Measurements from ENCODE around the gene POLR2E. TPM values are rescaled to one million over a fixed set of nuclear protein-coding genes. Genes with fewer than 3 reads are reported as not detected.

Gene POLR2E
- total and polyA plus RNA-seq, 10 of the 15 experiments (the other 5 are each of a cell fraction or from before 2014, with no cell fraction given) = 4.0 to 487 (median 200) TPM

GRCh38 chr19:1103708-1104310, 8.6 kb upstream of the POLR2E start, which contains the start of gene GPX4 (continued):
- TF ChIP-seq, protein P1, sequence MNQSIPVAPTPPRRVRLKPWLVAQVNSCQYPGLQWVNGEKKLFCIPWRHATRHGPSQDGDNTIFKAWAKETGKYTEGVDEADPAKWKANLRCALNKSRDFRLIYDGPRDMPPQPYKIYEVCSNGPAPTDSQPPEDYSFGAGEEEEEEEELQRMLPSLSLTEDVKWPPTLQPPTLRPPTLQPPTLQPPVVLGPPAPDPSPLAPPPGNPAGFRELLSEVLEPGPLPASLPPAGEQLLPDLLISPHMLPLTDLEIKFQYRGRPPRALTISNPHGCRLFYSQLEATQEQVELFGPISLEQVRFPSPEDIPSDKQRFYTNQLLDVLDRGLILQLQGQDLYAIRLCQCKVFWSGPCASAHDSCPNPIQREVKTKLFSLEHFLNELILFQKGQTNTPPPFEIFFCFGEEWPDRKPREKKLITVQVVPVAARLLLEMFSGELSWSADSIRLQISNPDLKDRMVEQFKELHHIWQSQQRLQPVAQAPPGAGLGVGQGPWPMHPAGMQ (IDR thresholded peaks at IDR 0.05; ENCODE audit: borderline replicate concordance) = no peak
- TF ChIP-seq PAX5 (IDR thresholded peaks at IDR 0.05; ENCODE audit: borderline replicate concordance, low read depth, low read length) = no peak
- TF ChIP-seq MEF2A (IDR thresholded peaks at IDR 0.05; ENCODE audit: insufficient read depth, low read depth, low read length) = no peak
- no peak for TF ChIP-seq WRNIP1 (IDR thresholded peaks at IDR 0.05; ENCODE audit: borderline replicate concordance, low read depth, low read length)
- TF ChIP-seq KAT2A (conservative IDR thresholded peaks at IDR 0.05; ENCODE audit: control insufficient read depth, low read depth, low read length) = no peak
- no peak for TF ChIP-seq BMI1 (IDR thresholded peaks at IDR 0.05; ENCODE audit: borderline replicate concordance)
- no peak for TF ChIP-seq ZBED1 (IDR thresholded peaks at IDR 0.05; ENCODE audit: borderline replicate concordance)
- TF ChIP-seq, protein P2, sequence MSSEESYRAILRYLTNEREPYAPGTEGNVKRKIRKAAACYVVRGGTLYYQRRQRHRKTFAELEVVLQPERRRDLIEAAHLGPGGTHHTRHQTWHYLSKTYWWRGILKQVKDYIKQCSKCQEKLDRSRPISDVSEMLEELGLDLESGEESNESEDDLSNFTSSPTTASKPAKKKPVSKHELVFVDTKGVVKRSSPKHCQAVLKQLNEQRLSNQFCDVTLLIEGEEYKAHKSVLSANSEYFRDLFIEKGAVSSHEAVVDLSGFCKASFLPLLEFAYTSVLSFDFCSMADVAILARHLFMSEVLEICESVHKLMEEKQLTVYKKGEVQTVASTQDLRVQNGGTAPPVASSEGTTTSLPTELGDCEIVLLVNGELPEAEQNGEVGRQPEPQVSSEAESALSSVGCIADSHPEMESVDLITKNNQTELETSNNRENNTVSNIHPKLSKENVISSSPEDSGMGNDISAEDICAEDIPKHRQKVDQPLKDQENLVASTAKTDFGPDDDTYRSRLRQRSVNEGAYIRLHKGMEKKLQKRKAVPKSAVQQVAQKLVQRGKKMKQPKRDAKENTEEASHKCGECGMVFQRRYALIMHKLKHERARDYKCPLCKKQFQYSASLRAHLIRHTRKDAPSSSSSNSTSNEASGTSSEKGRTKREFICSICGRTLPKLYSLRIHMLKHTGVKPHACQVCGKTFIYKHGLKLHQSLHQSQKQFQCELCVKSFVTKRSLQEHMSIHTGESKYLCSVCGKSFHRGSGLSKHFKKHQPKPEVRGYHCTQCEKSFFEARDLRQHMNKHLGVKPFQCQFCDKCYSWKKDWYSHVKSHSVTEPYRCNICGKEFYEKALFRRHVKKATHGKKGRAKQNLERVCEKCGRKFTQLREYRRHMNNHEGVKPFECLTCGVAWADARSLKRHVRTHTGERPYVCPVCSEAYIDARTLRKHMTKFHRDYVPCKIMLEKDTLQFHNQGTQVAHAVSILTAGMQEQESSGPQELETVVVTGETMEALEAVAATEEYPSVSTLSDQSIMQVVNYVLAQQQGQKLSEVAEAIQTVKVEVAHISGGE (CRISPR knock-in tag; IDR thresholded peaks at IDR 0.05) = no peak
- no peak for TF ChIP-seq CHD4 (IDR thresholded peaks at IDR 0.05)
- TF ChIP-seq, protein P3, sequence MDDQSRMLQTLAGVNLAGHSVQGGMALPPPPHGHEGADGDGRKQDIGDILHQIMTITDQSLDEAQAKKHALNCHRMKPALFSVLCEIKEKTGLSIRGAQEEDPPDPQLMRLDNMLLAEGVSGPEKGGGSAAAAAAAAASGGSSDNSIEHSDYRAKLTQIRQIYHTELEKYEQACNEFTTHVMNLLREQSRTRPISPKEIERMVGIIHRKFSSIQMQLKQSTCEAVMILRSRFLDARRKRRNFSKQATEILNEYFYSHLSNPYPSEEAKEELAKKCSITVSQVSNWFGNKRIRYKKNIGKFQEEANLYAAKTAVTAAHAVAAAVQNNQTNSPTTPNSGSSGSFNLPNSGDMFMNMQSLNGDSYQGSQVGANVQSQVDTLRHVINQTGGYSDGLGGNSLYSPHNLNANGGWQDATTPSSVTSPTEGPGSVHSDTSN (IDR thresholded peaks at IDR 0.05; ENCODE audit: insufficient replicate concordance, low read depth, low read length) = no peak
- TF ChIP-seq YY1 (IDR thresholded peaks at IDR 0.05; ENCODE audit: low read depth, low read length) = peak; percentile 71
- no peak for TF ChIP-seq SREBF1 (IDR thresholded peaks at IDR 0.05; ENCODE audit: low read length)
- no peak; the same call in 1 of the 2 replicates for TF ChIP-seq NFYA (IDR thresholded peaks at IDR 0.05; ENCODE audit: borderline replicate concordance, low read depth, low read length)
- no peak for TF ChIP-seq USF2 (IDR thresholded peaks at IDR 0.05; ENCODE audit: borderline replicate concordance, low read depth, low read length)
- TF ChIP-seq, protein P4, sequence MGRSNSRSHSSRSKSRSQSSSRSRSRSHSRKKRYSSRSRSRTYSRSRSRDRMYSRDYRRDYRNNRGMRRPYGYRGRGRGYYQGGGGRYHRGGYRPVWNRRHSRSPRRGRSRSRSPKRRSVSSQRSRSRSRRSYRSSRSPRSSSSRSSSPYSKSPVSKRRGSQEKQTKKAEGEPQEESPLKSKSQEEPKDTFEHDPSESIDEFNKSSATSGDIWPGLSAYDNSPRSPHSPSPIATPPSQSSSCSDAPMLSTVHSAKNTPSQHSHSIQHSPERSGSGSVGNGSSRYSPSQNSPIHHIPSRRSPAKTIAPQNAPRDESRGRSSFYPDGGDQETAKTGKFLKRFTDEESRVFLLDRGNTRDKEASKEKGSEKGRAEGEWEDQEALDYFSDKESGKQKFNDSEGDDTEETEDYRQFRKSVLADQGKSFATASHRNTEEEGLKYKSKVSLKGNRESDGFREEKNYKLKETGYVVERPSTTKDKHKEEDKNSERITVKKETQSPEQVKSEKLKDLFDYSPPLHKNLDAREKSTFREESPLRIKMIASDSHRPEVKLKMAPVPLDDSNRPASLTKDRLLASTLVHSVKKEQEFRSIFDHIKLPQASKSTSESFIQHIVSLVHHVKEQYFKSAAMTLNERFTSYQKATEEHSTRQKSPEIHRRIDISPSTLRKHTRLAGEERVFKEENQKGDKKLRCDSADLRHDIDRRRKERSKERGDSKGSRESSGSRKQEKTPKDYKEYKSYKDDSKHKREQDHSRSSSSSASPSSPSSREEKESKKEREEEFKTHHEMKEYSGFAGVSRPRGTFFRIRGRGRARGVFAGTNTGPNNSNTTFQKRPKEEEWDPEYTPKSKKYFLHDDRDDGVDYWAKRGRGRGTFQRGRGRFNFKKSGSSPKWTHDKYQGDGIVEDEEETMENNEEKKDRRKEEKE (IDR thresholded peaks at IDR 0.05) = no peak
- TF ChIP-seq SPI1 (IDR thresholded peaks at IDR 0.05; ENCODE audit: borderline replicate concordance, insufficient read depth, low read depth, low read length) = no peak

All from GM12878 (cell line).